HG03039 (cell line): ENCODE data around the gene SHISA9.
"Not testable (repeated sequence)": the region's sequence is repeated elsewhere in the genome, so short reads cannot be mapped to it uniquely, and the experiment has no call there.

ENCODE experiments used
- ATAC-seq: cut with Tn5 transposase; IDR thresholded peaks from one replicate; pipeline ENCODE4 v1.9.1; 2021; ENCODE audit warnings: mild to moderate bottlenecking, moderate library complexity; ENCODE audit not compliant: unreplicated experiment

SHISA9 gene

DNA sequence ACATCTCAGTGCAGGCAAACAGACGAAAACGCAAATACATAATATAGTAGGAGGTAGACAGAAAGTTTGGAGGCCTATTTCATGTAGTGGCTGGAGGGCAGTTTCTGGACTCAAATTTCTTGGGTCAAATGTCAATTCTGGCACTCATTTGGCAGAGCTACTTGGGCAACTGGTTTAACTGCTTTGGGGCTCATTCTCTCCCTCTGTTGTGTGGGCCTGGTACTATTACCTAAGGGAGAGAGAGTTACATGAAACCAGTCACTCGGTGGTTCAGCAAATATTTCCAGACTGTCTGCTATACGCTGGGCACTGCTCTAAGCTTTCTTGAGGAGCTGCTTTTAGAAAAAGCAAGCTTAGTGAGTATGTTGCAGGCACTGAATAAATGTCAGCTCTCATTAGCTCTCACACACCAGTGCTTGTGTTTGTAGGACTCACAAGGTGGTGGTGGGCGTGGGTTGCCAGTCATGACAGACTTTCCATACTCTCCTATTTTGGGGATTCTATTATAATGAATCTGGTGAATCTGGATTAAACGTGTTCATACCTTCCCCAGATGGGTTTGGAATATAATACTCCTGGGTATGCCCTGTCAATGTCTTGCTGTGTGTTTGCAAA, 1.8 kb upstream of the SHISA9 start:
- ATAC-seq: no peak

DNA sequence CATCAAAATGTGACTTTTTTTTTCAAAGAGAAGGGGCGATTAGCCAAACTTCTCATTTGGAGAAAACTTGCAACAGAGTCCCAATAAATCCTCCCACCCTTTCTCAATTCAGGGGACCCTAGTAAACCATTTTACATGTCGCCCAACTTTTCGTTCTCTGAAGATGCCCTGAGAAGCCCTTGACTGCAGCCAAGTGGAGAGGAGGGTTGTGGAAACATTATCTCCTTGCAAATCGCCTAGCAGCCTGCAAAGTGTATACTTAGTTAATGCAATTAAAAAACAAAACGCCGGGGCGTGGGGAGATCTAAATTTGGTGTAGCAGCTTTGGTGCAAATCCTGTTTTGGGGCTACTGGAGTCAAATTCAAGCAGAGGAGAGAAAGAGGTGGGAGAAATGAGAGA, 1.2 kb upstream of the SHISA9 start:
- no peak for ATAC-seq

DNA sequence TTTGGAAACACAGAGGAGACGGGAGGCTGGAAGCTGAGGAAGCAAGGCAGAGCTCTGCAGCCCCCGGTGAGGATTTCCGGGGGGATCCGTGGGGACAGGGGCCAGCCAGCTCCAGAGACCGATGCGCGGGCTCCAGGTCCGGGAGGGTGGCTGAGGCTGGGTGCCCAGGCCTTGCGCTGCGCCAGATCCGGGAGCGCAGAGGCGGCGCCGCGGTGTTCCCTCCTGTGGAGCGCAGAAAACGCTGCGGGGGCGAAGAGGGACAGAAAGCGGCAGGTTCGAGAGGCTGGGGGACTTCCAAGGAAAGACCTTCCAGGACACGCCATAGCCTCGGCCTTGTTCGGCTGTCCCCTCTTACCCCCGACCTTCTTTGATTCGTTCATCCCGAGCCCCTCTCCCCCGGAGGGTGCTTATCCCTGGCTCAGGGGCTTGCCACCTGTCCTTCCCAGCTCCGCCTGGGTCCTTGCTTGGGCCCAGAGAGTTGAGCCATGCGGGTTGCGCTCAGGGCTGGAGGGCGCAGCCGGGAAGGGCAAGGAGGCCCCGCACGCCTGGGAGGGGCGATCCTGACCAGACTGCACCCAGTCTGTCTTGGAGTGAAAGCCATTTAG, 697 bp upstream of the SHISA9 start:
- ATAC-seq: no peak

DNA sequence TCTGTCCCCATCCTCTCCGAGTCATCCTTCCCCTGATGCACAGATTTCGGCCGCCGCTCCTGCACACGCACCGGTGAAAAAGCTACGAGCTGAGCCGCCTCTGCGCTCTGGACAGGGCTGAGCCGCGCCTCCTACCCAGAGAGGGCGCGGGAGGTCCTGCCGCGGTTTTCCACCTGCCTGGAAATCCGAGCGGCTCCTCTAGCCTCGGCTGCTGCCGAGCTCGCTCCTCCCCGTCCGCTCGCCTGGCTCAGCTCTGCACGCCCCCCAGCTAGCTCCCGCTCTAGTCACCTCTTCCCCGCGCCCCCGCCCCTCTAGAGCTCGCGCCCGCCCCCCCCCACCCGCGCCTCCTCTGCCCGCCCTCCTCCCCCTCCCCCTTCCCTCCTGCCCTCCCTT, 198 bp upstream of the SHISA9 start:
- ATAC-seq: no peak

DNA sequence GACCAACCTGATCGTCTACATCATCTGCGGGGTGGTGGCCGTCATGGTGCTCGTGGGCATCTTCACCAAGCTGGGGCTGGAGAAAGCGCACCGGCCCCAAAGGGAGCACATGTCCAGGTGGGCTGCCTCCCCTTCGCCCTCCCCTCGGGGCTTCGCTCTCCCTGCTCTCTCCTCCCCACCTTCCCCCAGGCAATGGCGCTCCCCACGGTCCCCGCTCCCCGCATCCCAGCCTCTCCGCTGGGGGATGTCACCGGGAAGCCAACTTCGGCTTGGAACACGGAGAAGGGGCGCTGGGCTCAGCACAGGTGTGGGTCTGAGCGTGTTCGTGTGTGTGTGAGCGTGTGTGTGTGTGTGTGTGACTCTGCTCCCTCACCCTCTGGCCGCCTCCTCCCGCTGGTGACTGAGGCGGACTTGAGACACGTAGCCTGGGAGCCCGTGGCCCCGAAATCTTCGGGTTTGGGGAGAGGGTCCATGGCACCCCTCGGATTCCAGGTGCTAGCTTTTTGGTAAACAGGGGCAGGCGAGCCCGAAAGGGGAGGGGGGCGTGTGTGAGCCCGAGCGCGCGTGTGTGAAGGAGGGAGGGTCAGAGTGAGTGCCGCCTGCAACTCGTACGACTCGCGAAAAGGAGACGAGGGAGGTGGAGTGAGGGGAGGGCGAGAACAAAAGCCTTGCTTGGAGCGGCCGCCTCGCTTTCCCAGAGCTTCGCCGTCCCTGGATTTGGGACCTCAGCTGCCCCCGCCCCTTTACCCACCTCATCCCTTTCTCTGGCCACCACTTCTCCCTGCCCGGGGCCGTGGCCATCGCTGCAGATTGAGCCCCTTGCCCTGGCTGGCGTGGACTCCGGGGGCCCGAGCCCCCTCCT, 1.3 kb downstream of the SHISA9 start:
- no peak for ATAC-seq

DNA sequence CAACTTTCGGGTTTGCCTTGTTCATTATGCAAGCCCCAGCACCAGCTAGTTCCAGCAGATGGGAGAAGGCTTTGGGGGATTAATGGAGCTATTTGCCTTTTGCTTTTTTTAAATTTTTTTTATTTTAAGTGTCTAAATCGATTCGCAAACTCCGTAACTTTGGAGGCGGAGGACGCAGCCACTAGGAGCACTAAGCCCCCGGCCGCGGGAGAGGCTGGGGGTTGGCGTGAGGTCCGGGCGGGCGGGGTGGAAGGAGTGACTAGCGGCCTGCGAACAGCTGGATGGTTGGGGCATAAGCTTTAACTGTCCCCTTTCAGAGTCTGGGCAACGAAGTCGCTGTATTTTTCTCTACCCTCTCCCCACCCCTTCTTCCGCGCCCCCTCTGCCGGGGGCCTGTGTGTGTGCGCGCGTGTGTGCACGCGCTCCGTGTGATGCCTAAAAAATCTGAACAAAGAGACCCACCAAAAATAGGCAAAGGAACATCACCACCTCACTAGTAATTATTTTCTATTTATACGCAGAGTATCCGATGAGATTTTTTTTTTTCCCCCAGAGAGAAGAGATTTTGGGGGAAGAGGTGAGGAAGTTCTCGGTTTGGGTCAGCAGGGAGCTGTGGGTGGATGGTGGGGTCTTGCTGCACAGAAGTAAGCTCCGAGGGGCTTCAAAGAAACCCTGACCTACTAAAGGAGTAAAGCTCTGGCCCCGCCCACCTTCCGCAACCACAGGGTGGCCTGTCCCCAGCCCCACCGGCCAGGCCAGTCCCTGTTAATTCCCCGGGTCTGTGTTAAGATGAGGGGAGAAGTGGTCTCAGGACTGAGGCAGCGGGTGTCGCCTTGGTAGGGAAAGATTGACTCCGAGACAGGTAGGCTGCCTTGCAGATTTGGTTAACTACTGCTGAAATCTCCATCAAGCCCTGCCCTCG, 2.3 kb downstream of the SHISA9 start:
- ATAC-seq: no peak

DNA sequence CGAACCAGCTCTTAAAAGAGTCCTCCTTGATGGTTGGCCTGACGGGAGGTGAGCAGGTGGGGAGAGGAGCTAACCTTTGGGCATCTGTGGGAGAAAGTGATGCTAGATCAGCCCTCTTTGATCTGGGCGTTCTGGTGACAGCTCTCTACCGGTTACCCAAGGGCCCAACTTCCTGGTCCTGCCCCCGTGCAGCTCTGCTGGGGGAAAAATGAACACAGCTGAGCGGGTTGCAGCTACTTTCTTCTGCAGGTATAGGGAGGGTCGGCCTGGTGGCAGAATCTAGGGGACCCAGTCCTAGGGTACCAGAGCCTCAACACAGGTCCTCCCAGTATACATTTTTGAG, 2.9 kb downstream of the SHISA9 start:
- ATAC-seq: no peak

DNA sequence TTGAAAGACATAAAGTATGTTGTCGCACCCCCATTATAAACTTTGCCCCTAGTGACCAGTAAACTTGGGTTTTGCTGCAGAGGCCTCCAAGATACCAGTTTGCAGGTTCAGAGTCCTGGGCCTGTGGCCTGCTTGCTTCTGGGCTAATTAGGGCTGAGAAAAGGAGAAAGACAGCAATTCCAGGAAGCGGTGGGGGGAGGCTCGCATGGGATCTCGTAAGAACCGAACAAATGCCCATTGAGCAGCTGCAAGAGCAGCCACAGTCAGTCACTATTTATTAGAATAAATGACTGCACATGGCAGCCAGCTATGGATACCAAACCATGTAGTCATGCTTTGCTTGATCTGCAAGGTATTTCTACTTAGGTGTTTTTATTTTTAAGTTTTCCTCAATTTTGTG, 4.9 kb downstream of the SHISA9 start:
- no peak for ATAC-seq

DNA sequence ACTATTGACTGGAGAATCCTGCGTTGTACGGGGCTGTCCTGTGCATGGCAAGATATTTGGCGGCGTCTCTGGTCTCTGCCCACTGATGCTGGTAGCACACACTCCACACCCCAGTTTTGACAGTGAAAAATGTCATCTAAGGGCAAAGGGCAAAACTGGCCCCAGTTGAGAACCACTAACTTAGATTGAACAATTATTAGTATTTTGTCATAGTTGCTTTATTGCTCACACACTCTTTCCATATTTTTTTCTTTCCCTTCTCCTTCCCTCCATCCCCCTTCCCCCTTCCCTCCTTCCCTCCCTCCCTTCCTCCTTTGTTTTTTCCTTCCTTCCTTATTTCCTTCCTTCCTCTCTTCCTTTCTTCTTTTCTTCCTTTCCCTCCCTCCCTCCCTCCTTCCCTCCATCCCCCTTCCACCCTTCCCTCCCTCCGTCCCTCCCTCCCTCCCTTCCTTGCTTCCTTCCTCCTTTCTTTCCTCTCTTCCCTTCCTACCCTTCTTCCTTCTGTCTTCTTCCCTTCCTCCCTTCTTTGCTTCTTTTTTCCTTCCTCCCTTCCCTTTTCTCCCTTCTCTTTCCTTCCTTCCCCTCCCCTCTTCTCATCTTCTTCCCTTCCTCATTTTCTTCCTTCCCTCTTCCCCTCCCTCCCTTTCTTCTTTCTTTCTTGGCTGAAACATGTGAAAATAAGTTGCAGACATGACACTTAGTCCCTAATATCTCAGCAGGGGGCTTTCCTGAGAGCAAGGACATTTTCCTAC, 5.5 kb downstream of the SHISA9 start:
- no peak for ATAC-seq

DNA sequence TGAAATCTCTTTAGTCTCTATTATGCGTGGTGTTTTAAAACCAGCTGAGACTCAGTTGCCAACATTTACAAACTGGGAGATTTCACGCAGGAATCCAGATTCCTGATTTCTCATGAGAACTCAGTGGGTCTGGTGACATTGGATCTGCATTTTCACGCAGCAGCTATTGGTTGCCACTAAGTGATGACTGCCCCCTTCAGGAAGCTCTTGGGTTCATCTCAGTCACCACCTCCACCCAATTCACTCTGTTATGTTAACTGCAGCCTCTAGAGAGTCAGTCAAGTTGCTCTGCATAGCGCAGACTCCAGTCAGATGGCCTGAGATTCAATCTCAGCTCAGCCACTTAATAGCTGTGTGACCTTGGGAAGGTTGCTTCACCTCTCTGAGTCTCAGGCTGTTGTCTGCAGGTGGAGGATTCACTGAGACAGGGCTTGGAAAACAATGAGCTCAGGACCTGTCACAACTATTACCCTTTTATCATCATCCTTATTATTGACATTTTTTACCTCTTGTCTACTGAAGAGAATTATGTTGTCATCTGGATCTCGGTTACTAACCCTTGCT, 6.4 kb downstream of the SHISA9 start:
- no peak for ATAC-seq

DNA sequence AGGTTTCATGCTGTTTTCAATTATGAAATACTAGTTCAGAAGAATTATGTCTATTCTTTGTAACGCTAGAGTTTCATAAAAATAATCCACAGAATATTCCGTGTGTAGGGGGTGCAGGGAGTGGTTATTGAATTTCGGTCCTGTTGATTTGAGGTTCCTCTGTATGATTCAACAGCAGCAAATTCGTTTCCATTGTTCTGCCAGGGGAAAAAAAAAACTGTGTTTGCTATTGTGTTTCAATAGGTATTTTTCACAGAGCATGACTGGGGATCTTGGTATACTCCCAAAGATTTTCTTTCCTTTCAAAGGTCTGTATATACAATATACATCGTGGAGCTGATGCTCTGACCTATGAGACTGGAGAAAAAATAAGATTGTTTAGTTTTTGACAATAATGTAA, 15.8 kb downstream of the SHISA9 start:
- no peak for ATAC-seq

DNA sequence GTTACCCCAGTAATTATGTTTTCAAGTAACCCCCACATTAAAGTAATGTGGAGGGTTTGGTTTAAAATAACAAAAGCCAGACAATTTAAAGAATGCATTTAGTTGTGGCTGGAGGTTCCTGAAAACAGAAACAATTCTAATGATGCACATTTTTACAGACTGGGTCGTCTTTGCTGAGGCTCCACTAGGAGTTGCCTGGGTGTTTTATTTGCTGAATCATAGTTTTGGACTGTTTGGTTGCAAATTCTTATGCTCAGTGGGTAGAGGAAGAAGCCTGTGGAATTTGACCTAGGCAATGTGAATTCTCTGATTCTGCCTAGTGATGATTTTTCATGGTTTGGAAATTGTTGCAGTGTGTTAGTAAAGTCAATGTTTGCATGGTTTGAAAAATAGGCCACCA, 16.3 kb downstream of the SHISA9 start:
- ATAC-seq: no peak

DNA sequence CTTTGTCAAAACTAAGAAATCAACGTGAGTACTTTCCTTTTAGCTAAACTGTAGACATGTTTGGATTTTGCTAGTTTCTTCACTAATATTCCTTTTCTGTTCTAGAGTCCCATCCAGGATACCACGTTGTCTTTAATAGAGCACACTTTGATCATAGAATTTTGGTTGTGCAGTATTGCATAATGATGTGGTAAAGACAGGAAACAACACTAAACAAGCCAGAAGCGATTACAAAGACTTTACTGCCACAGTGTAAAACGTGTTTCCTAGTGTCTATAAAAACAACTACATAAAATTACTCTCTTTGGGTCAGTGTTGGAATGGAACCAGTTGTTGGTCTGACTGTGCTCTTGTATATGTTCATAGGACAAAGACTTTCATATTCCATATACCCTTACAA, 19.3 kb downstream of the SHISA9 start:
- ATAC-seq: no peak

DNA sequence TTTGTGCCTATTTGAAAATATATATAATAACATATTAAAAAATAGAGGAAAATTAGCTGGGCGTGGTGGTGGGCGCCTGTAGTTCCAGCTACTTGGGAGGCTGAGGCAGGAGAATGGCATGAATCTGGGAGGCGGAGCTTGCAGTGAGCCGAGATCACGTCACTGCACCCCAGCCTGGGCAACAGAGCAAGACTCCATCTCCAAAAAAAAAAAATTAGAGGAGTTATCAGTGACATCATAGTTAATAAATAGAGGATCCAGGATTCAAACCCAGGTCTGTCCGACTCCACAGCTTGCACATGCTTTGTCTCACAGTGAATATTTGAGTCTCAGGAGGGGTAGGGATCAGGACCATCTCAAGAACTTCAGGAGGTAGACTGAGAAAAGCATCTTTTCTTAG, 22.2 kb downstream of the SHISA9 start:
- ATAC-seq: not testable (repeated sequence)

DNA sequence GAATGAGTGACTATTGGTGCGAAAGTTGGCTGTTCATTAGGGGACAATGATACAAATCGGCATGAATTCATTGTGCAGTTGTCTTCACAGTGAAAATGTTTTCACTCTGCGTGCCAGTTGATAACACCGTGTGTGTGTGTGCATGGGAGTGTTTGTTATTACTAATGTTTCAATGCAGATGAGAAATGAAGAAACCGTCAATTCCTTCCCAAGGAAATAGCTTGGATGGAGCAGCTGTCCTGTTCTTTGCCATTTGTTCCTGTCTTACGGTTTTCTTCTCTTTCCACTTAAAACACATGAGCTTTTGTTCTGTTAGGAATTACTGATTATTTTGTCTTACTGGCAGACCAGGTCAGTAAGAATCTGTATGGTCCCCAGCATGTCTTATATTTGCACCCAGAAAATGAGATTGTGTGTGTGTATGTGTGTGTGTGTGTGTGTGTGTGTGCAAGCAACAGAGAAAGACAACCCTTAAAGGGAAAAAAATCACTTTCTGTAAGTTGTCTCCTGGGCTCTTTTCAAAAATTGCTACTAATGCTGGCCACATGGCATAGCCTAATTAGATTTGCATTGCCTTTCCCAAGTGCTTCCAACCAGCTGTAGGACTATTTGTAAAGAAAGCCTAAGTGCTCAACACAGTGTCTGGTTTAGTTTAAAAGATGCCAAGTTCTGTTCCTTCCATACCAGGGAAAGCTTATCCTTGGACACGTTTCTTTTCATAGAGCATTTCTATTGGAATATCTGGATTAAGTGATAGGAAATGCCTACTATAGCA, 23.8 kb downstream of the SHISA9 start:
- no peak for ATAC-seq

DNA sequence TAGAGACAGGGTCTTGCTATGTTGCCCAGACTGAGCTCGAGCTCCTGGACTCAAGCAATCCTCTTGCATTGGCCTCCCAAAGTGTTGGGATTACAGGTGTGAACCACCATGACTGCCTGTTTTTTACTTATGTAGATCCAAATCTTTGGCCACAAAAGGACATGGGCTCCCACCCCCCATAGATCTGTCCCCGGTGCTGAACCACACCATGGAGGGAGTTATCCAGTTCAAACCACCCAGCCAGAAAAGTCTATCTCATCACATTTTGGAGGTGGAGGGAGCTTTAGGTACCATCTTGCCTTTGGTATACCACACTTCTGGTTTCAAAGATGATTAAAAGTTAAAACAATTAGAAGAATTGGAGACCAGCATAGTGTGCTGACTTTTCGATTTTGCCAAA, 26.2 kb downstream of the SHISA9 start:
- ATAC-seq: no peak

DNA sequence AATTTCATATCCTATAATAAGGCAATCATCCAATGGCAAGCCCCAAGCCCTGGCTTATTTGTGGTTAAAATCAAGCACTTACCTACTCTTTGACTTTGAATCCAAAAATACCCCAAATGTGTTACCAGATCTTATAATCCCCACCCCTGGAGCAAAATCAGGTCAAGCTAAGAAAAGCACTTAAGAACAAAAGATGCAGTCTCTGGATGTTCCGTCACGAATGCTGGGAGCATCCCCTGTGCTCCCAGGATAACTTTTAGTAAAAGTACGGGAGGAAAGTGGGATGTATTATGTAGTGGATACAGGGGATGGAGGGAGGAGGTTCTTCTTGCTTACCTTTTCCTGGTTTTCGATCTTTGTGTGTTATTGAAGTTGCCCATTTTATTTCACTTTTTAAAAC, 29.5 kb downstream of the SHISA9 start:
- ATAC-seq: no peak

DNA sequence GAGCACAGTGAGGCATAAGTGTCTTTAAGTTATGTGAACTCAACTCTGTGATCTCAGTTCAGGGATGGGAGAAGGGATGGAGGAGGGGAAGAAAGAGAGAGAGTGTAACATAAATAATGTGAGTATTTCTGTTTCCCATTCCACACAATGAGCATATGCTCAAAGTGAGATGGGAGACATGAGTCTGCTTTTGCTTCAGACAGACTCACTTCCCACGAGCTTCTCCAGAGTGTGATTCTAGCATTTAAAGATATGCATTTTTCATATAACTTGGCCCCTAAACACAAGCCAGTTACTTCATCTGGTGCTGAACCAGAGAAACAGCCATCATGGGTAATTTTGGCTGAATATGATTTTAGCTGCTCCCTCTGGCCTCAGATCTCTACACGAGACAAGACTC, 35.0 kb downstream of the SHISA9 start:
- no peak for ATAC-seq

DNA sequence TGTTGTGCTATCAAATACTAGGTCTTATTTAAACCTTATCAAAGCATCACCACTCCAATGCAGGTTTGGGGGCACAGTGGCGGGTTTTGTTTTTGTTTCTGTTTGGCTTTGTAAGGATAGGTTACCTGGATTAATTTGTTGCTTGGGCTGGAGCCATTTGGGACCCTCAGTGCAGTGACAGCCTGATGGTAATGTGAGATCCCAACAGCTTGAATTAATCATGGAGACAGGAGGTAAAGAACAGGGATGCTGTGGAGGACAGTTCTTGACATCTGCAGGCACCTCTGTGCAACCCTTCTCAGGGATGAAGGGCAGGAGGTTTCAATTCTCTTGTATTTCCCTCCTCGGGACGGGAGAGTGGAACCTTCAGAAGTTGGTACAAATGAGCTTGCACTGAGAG, 40.5 kb downstream of the SHISA9 start:
- no peak for ATAC-seq

DNA sequence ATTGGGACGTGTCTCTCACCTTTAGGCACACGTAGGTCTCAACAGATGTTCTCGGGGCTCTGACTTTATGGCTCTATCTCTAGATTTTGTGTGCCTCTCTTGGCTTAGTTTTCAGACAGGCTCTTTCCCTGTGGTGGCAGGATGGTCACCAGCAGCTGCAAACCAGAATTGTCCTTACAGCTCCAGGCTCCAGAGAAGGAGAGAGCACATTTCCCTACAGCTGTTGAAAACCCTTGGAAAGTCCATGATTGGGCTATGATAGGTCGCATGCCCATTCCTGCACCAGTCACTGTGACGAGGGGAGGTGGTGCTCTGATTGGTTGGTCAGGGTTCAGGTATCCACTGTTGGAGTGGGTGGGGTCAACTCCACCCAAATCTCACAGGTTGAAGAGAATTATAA, 41.5 kb downstream of the SHISA9 start:
- ATAC-seq: no peak
